ENCODE results near the gene GOLGA7B.

GOLGA7B gene

DNA sequence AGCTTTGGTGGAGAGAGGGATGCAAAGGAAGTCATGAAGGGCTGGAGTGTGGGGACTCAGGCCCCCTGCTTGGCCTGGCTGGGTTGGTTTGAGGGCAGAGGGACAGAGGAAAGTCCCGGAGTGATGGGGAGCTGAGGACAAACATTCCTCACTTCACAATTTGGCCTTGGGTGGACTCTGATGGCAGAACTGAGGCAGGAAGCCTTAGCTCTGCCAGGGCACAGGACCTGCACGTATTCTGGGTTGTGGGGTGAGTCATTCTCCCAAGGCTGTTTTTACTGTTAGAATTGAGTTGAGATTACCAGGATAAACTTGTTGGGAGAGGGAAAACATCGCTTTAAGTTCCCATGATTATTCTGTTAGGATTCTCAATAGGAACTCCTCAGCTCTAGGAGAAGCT lies 2.6 kb downstream of the GOLGA7B start:
- Histone ChIP-seq H3K27me3 (ENCODE audit: control insufficient read depth, insufficient read depth, low read length) (peaks cover 32% of the 10 kb centered on the region), H3K4me1 (ENCODE audit: control insufficient read depth, insufficient read depth, low read length) (no peaks in the 10 kb centered on the region), H3K9me3 (ENCODE audit: control insufficient read depth, insufficient read depth, low read length) (no peaks in the 10 kb centered on the region), H3K9ac (ENCODE audit: low read depth, low read length) (no peak overlapping the region), H3K27ac (ENCODE audit: low read depth, low read length) (no peak overlapping the region), H3K4me3 (ENCODE audit: low read depth, low read length) (no peak overlapping the region), H3K36me3 (ENCODE audit: control insufficient read depth, insufficient read depth, low read length) (no peaks in the 10 kb centered on the region)

DNA sequence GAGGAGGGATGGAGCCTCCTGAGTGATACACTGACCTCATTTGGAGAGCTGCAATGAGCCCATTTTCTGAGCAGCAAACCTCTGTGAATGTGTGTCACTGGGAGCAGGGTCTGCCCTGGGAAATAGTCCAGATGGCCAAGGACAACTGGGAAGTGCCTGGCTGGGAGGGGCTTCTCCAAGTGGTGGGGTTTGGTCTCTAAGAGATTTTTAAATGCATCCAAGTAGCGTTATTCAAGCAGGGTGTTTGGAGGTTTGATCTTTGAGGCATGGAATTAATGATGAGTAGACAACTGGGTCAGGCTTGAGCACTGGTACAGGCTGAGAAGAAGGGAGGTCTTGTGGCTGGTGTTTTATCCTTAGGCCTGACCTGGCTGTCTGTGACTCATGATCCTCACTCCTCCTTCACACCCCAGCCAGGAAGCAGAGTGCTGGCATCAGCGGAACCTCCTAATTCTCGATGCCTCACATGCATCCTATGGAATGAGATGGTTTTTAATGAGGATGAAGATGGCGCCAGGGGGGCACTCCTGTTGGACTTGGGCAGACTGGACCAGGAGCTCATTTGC lies 3.3 kb downstream of the GOLGA7B start:
- Histone ChIP-seq H3K9ac (ENCODE audit: low read depth, low read length) (no peak overlapping the region), H3K36me3 (ENCODE audit: control insufficient read depth, insufficient read depth, low read length) (no peaks in the 10 kb centered on the region), H3K4me1 (ENCODE audit: control insufficient read depth, insufficient read depth, low read length) (no peaks in the 10 kb centered on the region), H3K27ac (ENCODE audit: low read depth, low read length) (no peak overlapping the region), H3K4me3 (ENCODE audit: low read depth, low read length) (no peak overlapping the region), H3K9me3 (ENCODE audit: control insufficient read depth, insufficient read depth, low read length) (no peaks in the 10 kb centered on the region), H3K27me3 (ENCODE audit: control insufficient read depth, insufficient read depth, low read length) (peaks cover 32% of the 10 kb centered on the region)

DNA sequence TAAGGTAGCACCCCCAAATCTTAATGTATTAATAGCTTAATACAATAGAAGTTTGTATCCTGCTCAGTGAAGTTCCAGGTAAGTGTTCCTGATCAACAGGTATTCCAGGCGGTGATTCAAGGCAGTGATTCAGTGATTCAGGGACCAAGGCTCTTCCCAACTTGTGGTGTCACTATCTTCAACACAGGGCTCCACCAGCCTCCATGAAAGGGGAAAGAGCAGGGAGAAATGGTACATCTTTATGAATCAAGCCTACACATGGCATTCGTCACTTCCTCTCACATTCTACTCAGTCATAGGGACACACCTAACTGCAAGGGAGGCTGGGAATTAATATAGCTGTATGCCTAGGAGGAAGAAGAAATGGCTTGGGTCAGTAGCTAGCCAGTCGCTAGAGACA lies 5.1 kb downstream of the GOLGA7B start:
- no peak overlapping the region for H3K4me3 ChIP-seq (ENCODE audit: low read depth, low read length)
- H3K27ac ChIP-seq (ENCODE audit: low read depth, low read length): no peak overlapping the region
- no peak overlapping the region for H3K9ac ChIP-seq (ENCODE audit: low read depth, low read length)
- H3K9me3 ChIP-seq (ENCODE audit: control insufficient read depth, insufficient read depth, low read length): no peaks in the 10 kb centered on the region
- H3K27me3 ChIP-seq (ENCODE audit: control insufficient read depth, insufficient read depth, low read length): peaks cover 24% of the 10 kb centered on the region
- no peaks in the 10 kb centered on the region for H3K4me1 ChIP-seq (ENCODE audit: control insufficient read depth, insufficient read depth, low read length)
- no peaks in the 10 kb centered on the region for H3K36me3 ChIP-seq (ENCODE audit: control insufficient read depth, insufficient read depth, low read length)

- H3K4me3 ChIP-seq (ENCODE audit: low read depth, low read length): no peak overlapping the region
- peaks cover 18% of the 10 kb centered on the region for H3K4me1 ChIP-seq (ENCODE audit: control insufficient read depth, insufficient read depth, low read length)
- H3K9me3 ChIP-seq (ENCODE audit: control insufficient read depth, insufficient read depth, low read length): no peaks in the 10 kb centered on the region
- H3K9ac ChIP-seq (ENCODE audit: low read depth, low read length): no peak overlapping the region
- 0 out of 2 replicates have a peak, but pooled peaks cover under 1% of the 10 kb centered on the region for H3K27me3 ChIP-seq (ENCODE audit: control insufficient read depth, insufficient read depth, low read length)
- no peaks in the 10 kb centered on the region for H3K36me3 ChIP-seq (ENCODE audit: control insufficient read depth, insufficient read depth, low read length)
- H3K27ac ChIP-seq (ENCODE audit: low read depth, low read length): no peak overlapping the region
Observed at GRCh38 chr10:97858001-97858439, 8.4 kb downstream of the GOLGA7B start.

DNA sequence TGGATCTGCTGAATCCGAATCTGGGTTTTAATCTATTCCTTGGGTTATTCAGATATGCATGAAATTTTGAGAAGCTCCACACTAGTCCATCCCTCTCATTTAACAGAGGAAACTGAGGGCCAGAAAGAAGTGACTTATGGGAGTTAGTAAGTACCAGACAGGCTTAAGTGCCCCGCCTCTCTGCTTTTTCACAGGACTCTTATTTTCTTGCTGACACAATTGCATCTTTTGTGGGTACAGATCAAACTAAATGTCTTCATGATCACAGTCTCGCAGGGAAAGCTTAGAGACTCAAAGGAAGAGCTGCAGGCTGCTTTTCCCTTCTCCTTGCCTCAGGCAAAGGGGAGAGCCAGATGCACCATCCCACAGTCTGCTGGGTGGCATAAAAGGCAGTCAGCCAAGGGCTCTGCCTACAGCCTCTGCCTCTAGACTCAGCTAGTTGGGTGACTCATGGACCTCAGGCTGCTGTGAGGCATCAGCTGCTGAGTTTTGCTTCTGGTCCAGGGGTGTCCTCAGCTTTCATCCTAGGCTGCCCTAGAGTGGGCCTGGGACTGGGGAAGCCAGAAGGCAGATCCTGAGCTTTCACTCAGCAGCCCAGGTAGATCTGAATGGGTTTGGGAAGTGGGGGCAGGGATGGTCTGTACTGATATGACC lies 11.6 kb downstream of the GOLGA7B start:
- no peaks in the 10 kb centered on the region for H3K27me3 ChIP-seq (ENCODE audit: control insufficient read depth, insufficient read depth, low read length)
- no peaks in the 10 kb centered on the region for H3K9me3 ChIP-seq (ENCODE audit: control insufficient read depth, insufficient read depth, low read length)
- no peak overlapping the region for H3K27ac ChIP-seq (ENCODE audit: low read depth, low read length)
- H3K4me3 ChIP-seq (ENCODE audit: low read depth, low read length): no peak overlapping the region
- H3K9ac ChIP-seq (ENCODE audit: low read depth, low read length): no peak overlapping the region
- H3K4me1 ChIP-seq (ENCODE audit: control insufficient read depth, insufficient read depth, low read length): peaks cover 18% of the 10 kb centered on the region
- no peaks in the 10 kb centered on the region for H3K36me3 ChIP-seq (ENCODE audit: control insufficient read depth, insufficient read depth, low read length)

- Histone ChIP-seq H3K27me3 (ENCODE audit: control insufficient read depth, insufficient read depth, low read length) (no peaks in the 10 kb centered on the region), H3K9ac (ENCODE audit: low read depth, low read length) (no peak overlapping the region), H3K4me1 (ENCODE audit: control insufficient read depth, insufficient read depth, low read length) (peaks cover 18% of the 10 kb centered on the region), H3K36me3 (ENCODE audit: control insufficient read depth, insufficient read depth, low read length) (no peaks in the 10 kb centered on the region), H3K4me3 (ENCODE audit: low read depth, low read length) (no peak overlapping the region), H3K27ac (ENCODE audit: low read depth, low read length) (no peak overlapping the region), H3K9me3 (ENCODE audit: control insufficient read depth, insufficient read depth, low read length) (no peaks in the 10 kb centered on the region)
Observed at GRCh38 chr10:97861924-97862323, 12.3 kb downstream of the GOLGA7B start.

DNA sequence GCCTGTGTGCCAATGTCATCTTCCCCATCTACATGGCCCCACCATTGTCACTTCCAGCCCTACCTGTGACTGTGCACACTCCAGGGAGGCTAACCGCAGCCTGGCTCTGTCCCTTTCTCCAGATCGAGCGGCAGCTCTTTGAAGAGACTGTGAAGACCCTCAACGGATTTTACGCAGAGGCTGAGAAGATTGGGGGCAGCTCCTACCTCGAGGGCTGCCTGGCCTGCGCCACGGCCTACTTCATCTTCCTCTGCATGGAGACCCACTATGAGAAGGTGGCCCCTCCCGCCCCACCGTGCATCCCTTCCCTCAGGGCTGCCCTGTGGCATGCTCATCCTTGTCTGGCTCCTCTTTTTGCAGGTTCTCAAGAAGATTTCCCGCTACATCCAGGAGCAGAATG lies 14.2 kb downstream of the GOLGA7B start:
- Histone ChIP-seq H3K4me3 (ENCODE audit: low read depth, low read length) (no peak overlapping the region), H3K9me3 (ENCODE audit: control insufficient read depth, insufficient read depth, low read length) (no peaks in the 10 kb centered on the region), H3K9ac (ENCODE audit: low read depth, low read length) (no peak overlapping the region), H3K4me1 (ENCODE audit: control insufficient read depth, insufficient read depth, low read length) (peaks cover 21% of the 10 kb centered on the region), H3K27me3 (ENCODE audit: control insufficient read depth, insufficient read depth, low read length) (no peaks in the 10 kb centered on the region), H3K27ac (ENCODE audit: low read depth, low read length) (no peak overlapping the region), H3K36me3 (ENCODE audit: control insufficient read depth, insufficient read depth, low read length) (no peaks in the 10 kb centered on the region)

DNA sequence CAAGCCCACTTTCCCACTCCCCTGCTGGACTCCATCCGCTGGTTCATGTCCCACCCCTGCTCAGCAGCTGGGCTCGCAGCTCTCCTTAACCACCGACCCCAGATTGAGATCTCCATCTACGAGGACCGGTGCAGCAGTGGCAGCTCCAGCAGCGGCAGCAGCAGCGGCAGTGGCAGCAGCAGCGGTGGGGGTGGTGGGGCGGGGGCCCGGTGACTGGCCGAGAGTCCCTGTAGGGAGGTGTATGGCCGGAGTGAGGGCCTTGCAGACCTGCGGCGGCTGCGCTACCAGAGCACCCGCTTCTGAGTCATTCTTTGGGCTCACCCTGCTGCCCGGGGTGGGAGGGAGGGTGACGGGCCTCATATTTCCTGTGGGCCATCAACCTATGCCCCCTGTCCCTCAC lies 15.8 kb downstream of the GOLGA7B start:
- Histone ChIP-seq H3K27me3 (ENCODE audit: control insufficient read depth, insufficient read depth, low read length) (no peaks in the 10 kb centered on the region), H3K9me3 (ENCODE audit: control insufficient read depth, insufficient read depth, low read length) (no peaks in the 10 kb centered on the region), H3K9ac (ENCODE audit: low read depth, low read length) (no peak overlapping the region), H3K27ac (ENCODE audit: low read depth, low read length) (no peak overlapping the region), H3K36me3 (ENCODE audit: control insufficient read depth, insufficient read depth, low read length) (no peaks in the 10 kb centered on the region), H3K4me3 (ENCODE audit: low read depth, low read length) (no peak overlapping the region), H3K4me1 (ENCODE audit: control insufficient read depth, insufficient read depth, low read length) (peaks cover 37% of the 10 kb centered on the region)

GRCh38 chr10:97866524-97867219 lies 17.0 kb downstream of the GOLGA7B start:
- Histone ChIP-seq H3K9me3 (ENCODE audit: control insufficient read depth, insufficient read depth, low read length) (no peaks in the 10 kb centered on the region), H3K4me1 (ENCODE audit: control insufficient read depth, insufficient read depth, low read length) (peaks cover 33% of the 10 kb centered on the region), H3K4me3 (ENCODE audit: low read depth, low read length) (no peak overlapping the region), H3K27me3 (ENCODE audit: control insufficient read depth, insufficient read depth, low read length) (no peaks in the 10 kb centered on the region), H3K9ac (ENCODE audit: low read depth, low read length) (no peak overlapping the region), H3K36me3 (ENCODE audit: control insufficient read depth, insufficient read depth, low read length) (no peaks in the 10 kb centered on the region), H3K27ac (ENCODE audit: low read depth, low read length) (no peak overlapping the region)

DNA sequence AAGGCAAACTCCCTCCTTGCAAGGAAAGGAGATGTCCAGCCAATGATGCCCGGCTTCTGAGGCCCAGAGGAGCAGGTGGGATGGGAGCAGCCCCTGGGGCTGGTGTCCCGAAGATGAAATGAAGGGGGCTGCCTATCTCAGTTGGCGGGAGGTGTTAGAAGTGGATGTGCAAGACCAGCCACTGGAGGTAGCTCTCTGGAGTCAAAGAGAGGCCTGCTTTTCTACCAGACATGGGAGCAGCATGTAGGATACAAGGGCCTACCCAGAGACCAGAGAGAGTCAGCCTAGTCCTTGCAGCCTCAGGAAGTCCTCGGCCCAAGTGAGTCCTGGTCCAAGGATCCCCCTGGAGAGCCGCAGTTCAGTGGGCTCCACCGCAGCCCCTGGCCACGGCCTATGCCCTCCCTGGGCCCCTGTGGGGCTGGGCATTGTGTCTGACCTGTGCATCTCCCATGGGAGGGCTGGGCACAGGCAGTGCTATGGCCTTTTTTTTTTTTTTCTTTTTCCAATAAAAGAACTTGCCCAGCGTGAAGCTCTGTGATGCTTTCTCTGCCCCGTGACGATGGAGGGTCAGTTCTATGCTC lies 17.7 kb downstream of the GOLGA7B start:
- H3K4me3 ChIP-seq (ENCODE audit: low read depth, low read length): no peak overlapping the region
- H3K9me3 ChIP-seq (ENCODE audit: control insufficient read depth, insufficient read depth, low read length): no peaks in the 10 kb centered on the region
- peaks cover 27% of the 10 kb centered on the region for H3K4me1 ChIP-seq (ENCODE audit: control insufficient read depth, insufficient read depth, low read length)

GRCh38 chr10:97868134-97868685 lies 18.6 kb downstream of the GOLGA7B start:
- Histone ChIP-seq H3K27ac (ENCODE audit: low read depth, low read length) (no peak overlapping the region), H3K9me3 (ENCODE audit: control insufficient read depth, insufficient read depth, low read length) (no peaks in the 10 kb centered on the region), H3K4me1 (ENCODE audit: control insufficient read depth, insufficient read depth, low read length) (peaks cover 27% of the 10 kb centered on the region), H3K4me3 (ENCODE audit: low read depth, low read length) (no peak overlapping the region), H3K27me3 (ENCODE audit: control insufficient read depth, insufficient read depth, low read length) (no peaks in the 10 kb centered on the region), H3K36me3 (ENCODE audit: control insufficient read depth, insufficient read depth, low read length) (no peaks in the 10 kb centered on the region), H3K9ac (ENCODE audit: low read depth, low read length) (no peak overlapping the region)

More for the DNA sequence above, 17.7 kb downstream of the GOLGA7B start:
- Histone ChIP-seq H3K9ac (ENCODE audit: low read depth, low read length) (no peak overlapping the region), H3K27ac (ENCODE audit: low read depth, low read length) (no peak overlapping the region), H3K36me3 (ENCODE audit: control insufficient read depth, insufficient read depth, low read length) (no peaks in the 10 kb centered on the region), H3K27me3 (ENCODE audit: control insufficient read depth, insufficient read depth, low read length) (no peaks in the 10 kb centered on the region)
